ENCODE data around the gene OR51E2. TPM values are rescaled to one million over a fixed set of nuclear protein-coding genes. Genes with fewer than 3 reads are reported as not detected.

Gene OR51E2
- total RNA-seq, 4 donors from 2014 or later = not detected

DNA sequence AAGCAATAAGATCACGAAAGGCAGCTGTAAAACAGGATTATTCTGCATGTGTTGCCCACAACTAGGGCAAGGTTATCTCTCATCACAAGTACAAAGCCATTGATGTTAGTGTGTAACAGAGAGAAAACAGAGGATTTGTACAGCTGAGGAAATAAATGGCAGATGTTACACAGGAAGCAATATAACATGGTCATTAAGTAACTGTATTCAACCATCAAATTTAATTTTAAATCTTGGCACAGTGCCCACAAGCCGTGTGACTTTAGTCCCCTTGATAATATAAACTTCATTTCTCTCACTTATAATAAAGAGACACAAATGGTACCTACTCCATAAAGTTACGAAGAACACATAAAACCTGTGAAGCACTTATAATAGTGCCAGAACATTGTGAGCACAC is 17.3 kb downstream of the OR51E2 start:
- Histone ChIP-seq H3K27ac (no peak overlapping the region), H3K4me3 (replicated peaks in 1 of 3) (no peak overlapping the region), H3K27me3 (no peaks in the 10 kb centered on the region), H3K9me3 (no peaks in the 10 kb centered on the region), H3K36me3 (no peaks in the 10 kb centered on the region), H3K4me1 (no peaks in the 10 kb centered on the region)
- 59% methylated on average over 3 of the region's 3 CpGs for WGBS, 2 donors
- intact Hi-C loops (cut with DNase I) = no loop called here
- TF ChIP-seq CTCF (IDR thresholded peaks at IDR 0.05) = no peak
- no peak for TF ChIP-seq POLR2A (IDR thresholded peaks at IDR 0.05)
- no peak for DNase-seq

- H3K36me3 ChIP-seq = no peaks in the 10 kb centered on the region
- no peak overlapping the region for H3K27ac ChIP-seq
- H3K4me3 ChIP-seq (replicated peaks in 1 of 3) = no peak overlapping the region
- TF ChIP-seq CTCF (IDR thresholded peaks at IDR 0.05) (no peak), POLR2A (IDR thresholded peaks at IDR 0.05) (no peak)
- H3K4me1 ChIP-seq = no peaks in the 10 kb centered on the region
- 86 to 90% methylated on average over 2 of the region's 2 CpGs for WGBS, 2 donors
- intact Hi-C loops (cut with DNase I) = no loop called here
- DNase-seq = no peak
- H3K9me3 ChIP-seq = no peaks in the 10 kb centered on the region
- no peaks in the 10 kb centered on the region for H3K27me3 ChIP-seq
Measured at GRCh38 chr11:4677948-4678347, 19.7 kb downstream of the OR51E2 start.

DNA sequence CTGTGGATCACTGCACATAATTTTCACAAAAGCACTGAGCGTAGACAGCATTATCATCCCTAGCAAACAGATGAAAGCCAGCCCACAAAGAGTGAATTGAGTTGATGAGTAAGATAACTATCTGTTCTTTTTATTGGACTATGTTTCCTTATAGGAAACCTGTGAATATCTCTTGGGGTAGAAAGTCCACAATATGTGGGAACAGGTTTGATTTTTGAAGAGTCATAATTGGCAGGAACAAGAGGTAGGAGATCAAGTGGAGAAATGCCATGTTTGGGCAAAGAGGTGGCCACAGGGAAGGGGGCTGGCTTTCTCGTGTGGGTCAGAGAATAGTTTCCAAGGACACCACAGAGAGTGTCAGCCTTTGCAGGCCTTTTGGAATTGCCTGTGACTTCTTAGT is 23.9 kb downstream of the OR51E2 start:
- TF ChIP-seq POLR2A (IDR thresholded peaks at IDR 0.05) (no peak), CTCF (IDR thresholded peaks at IDR 0.05) (no peak)
- H3K9me3 ChIP-seq = no peaks in the 10 kb centered on the region
- intact Hi-C loops (cut with DNase I) = no loop called here
- no peaks in the 10 kb centered on the region for H3K27me3 ChIP-seq
- H3K36me3 ChIP-seq = no peaks in the 10 kb centered on the region
- DNase-seq = no peak
- no peak overlapping the region for H3K27ac ChIP-seq
- H3K4me3 ChIP-seq (replicated peaks in 1 of 3) = no peak overlapping the region
- WGBS, 2 donors = 67 to 78% methylated on average over 2 of the region's 2 CpGs
- no peaks in the 10 kb centered on the region for H3K4me1 ChIP-seq

GRCh38 chr11:4672470-4672869 is 25.2 kb downstream of the OR51E2 start:
- Histone ChIP-seq H3K27me3 (no peaks in the 10 kb centered on the region), H3K9me3 (no peaks in the 10 kb centered on the region), H3K4me3 (replicated peaks in 1 of 3) (no peak overlapping the region), H3K36me3 (no peaks in the 10 kb centered on the region), H3K27ac (no peak overlapping the region), H3K4me1 (no peaks in the 10 kb centered on the region)
- TF ChIP-seq POLR2A (IDR thresholded peaks at IDR 0.05) = no peak
- no peak for TF ChIP-seq CTCF (IDR thresholded peaks at IDR 0.05)
- 81 to 82% methylated on average over 3 of the region's 3 CpGs for WGBS, 2 donors
- intact Hi-C loops (cut with DNase I) = no loop called here
- DNase-seq = no peak

DNA sequence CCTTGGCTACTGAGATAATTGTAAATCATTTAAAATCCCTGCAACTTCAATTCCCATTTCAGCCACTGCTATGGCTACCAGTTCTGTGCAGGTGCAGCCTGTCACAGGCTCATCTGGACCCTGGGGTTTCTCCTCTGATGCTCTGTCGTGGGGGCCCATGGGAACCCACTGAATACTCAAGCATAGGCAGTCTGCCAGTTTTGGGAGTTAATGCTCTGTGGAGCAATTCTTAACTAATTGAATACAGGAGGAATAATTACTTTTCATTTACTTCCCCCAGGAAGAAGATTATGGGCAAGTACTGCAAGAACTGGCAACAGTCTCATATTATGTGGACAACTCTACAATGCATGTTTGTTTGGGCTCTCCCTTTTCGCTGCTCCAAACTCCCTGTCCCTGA is 25.9 kb downstream of the OR51E2 start:
- no peaks in the 10 kb centered on the region for H3K36me3 ChIP-seq
- H3K27me3 ChIP-seq = no peaks in the 10 kb centered on the region
- no peaks in the 10 kb centered on the region for H3K4me1 ChIP-seq
- H3K9me3 ChIP-seq = no peaks in the 10 kb centered on the region
- TF ChIP-seq POLR2A (IDR thresholded peaks at IDR 0.05) (no peak), CTCF (IDR thresholded peaks at IDR 0.05) (no peak)
- intact Hi-C loops (cut with DNase I) = no loop called here
- H3K27ac ChIP-seq = no peak overlapping the region
- DNase-seq = no peak
- 83 to 85% methylated on average over 2 of the region's 2 CpGs for WGBS, 2 donors
- no peak overlapping the region for H3K4me3 ChIP-seq (replicated peaks in 1 of 3)
